ENCODE data around the gene TMEM255B.

The TMEM255B gene

DNA sequence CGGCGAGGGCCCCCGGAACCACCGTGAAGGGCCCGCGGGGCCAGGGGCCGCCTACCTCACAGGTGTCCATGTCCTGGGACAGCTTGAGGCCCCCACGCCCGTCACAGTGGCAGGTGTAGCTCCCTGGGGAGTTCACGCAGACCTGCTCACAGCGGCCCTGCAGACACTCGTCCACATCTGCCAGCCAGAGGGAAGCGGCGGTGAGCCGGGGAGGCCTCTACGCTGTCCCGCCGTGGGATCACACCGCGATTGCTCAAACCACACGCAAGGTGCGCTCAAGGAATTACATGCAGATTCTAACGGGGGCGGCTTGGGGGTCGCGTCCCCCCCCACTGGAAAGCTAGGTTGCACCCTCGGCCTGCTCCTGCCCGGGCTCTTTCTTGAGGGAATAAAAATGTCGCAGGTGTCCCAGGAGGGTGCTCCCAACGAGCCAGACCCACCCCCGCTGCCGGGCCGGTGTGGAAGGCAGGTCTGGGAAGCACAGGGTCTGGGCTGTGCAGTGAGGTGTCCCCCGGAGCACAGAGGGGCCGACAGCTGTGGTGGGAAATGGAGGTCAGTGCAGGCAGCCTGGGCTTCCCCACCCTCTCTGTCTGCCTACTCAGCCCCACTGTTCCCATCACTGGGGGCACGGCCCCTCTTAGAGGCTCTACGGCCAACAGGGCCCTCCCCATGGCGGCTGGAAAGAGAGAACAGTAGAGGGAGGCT lies 75.6 kb downstream of the TMEM255B start:
- in situ Hi-C loops (cut with HindIII; ENCODE audit: low sequenced_read_pairs): no loop called here
- H3K4me3 ChIP-seq (ENCODE audit: low read depth, low read length): no peak overlapping the region
- DNase-seq (ENCODE audit: low read depth): no peak
- no peak for TF ChIP-seq CTCF (IDR thresholded peaks at IDR 0.05; ENCODE audit: low read depth, low read length, missing control alignments)

- in situ Hi-C loops (cut with HindIII; ENCODE audit: low sequenced_read_pairs): no loop called here
- no peak overlapping the region for H3K4me3 ChIP-seq (ENCODE audit: low read depth, low read length)
- peak; percentile 43 for DNase-seq (ENCODE audit: low read depth)
- TF ChIP-seq CTCF (IDR thresholded peaks at IDR 0.05; ENCODE audit: low read depth, low read length, missing control alignments): no peak
Observed at GRCh38 chr13:113835461-113836270, 76.6 kb downstream of the TMEM255B start.

GRCh38 chr13:113836768-113837559 lies 77.9 kb downstream of the TMEM255B start:
- no peak for TF ChIP-seq CTCF (IDR thresholded peaks at IDR 0.05; ENCODE audit: low read depth, low read length, missing control alignments)
- DNase-seq (ENCODE audit: low read depth): peak; percentile 67
- H3K4me3 ChIP-seq (ENCODE audit: low read depth, low read length): no peak overlapping the region
- in situ Hi-C loops (cut with HindIII; ENCODE audit: low sequenced_read_pairs): no loop called here

- DNase-seq (ENCODE audit: low read depth): peak; percentile 99
- no peak for TF ChIP-seq CTCF (IDR thresholded peaks at IDR 0.05; ENCODE audit: low read depth, low read length, missing control alignments)
- in situ Hi-C loops (cut with HindIII; ENCODE audit: low sequenced_read_pairs): no loop called here
- H3K4me3 ChIP-seq (ENCODE audit: low read depth, low read length): peak overlapping the region; percentile 11
Observed at GRCh38 chr13:113837560-113838355, 78.7 kb downstream of the TMEM255B start.

DNA sequence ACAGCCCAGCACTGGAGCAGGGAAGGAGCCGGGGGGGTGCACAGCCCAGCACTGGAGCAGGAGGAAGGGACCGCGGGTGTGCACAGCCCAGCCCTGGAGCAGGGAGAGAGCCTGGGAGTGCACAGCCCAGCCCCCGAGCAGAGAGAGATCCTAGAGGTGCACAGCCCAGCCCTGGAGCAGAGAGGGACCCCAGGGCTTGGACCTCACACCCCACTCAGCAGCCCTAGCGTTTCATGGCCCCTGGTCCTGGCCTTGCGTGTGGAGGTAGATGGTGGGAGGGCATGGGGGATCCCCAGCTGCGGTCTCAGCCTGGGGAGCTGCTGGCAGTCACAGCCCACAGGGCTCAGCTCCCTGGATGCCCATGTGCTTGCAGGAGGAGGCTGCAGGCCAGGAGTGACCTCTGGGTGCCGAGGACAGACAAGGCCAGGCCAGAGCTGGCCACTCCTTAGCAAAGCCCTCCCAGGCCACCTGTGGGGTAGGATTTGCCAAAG lies 79.7 kb downstream of the TMEM255B start:
- TF ChIP-seq CTCF (IDR thresholded peaks at IDR 0.05; ENCODE audit: low read depth, low read length, missing control alignments): no peak
- in situ Hi-C loops (cut with HindIII; ENCODE audit: low sequenced_read_pairs): no loop called here
- no peak for DNase-seq (ENCODE audit: low read depth)
- peak overlapping the region; percentile 11 for H3K4me3 ChIP-seq (ENCODE audit: low read depth, low read length)
